Endothelial cell (in vitro differentiated cells): ENCODE data around the gene FNBP1. TPM values are rescaled to one million over a fixed set of nuclear protein-coding genes. Genes with fewer than 3 reads are reported as not detected.

ENCODE experiments used
- DNase-seq: peaks from one replicate; pipeline ENCODE4 v3.0.0; 2021; ENCODE audit warnings: low spot score
- H3K27ac Mint-ChIP-seq: one replicate; pipeline ENCODE4 v1.8.0; 2021; ENCODE audit warnings: mixed read lengths, inconsistent platforms; ENCODE audit not compliant: unreplicated experiment
- H3K27me3 Mint-ChIP-seq: one replicate; pipeline ENCODE4 v1.8.0; 2021; ENCODE audit warnings: mild to moderate bottlenecking, moderate library complexity, mixed read lengths, inconsistent platforms; ENCODE audit not compliant: unreplicated experiment
- H3K36me3 Mint-ChIP-seq: one replicate; pipeline ENCODE4 v1.8.0; 2021; ENCODE audit warnings: mild to moderate bottlenecking, low read depth, mixed read lengths, inconsistent platforms; ENCODE audit not compliant: unreplicated experiment
- H3K4me1 Mint-ChIP-seq: one replicate; pipeline ENCODE4 v1.8.0; 2021; ENCODE audit warnings: mild to moderate bottlenecking, mixed read lengths, inconsistent platforms; ENCODE audit not compliant: unreplicated experiment
- H3K4me3 Mint-ChIP-seq: one replicate; pipeline ENCODE4 v1.8.0; 2021; ENCODE audit warnings: mild to moderate bottlenecking, mixed read lengths, inconsistent platforms; ENCODE audit not compliant: unreplicated experiment
- H3K9me3 Mint-ChIP-seq: one replicate; pipeline ENCODE4 v1.8.0; 2021; ENCODE audit warnings: mixed read lengths, inconsistent platforms; ENCODE audit not compliant: unreplicated experiment
- total RNA-seq: library from RNA; stranded (reverse); fragmentation: NEBNext Ultra II Directional; extraction: Animal tissue kit (Norgen Biotek cat#: 25700); gene quantifications from one replicate; pipeline ENCODE4 v1.2.1, GENCODE V29; 2021; ENCODE audit not compliant: unreplicated experiment
- TF ChIP-seq, protein P1 (sequence below): fragments of 200-600 bp; sonication (generic); IDR thresholded peaks from one replicate; pipeline ENCODE4 v1.5.0; 2021; ENCODE audit warnings: antibody characterized with exemption; ENCODE audit not compliant: unreplicated experiment

FNBP1 gene
- total RNA-seq, 1 donor from 2014 or later = 119 TPM

DNA sequence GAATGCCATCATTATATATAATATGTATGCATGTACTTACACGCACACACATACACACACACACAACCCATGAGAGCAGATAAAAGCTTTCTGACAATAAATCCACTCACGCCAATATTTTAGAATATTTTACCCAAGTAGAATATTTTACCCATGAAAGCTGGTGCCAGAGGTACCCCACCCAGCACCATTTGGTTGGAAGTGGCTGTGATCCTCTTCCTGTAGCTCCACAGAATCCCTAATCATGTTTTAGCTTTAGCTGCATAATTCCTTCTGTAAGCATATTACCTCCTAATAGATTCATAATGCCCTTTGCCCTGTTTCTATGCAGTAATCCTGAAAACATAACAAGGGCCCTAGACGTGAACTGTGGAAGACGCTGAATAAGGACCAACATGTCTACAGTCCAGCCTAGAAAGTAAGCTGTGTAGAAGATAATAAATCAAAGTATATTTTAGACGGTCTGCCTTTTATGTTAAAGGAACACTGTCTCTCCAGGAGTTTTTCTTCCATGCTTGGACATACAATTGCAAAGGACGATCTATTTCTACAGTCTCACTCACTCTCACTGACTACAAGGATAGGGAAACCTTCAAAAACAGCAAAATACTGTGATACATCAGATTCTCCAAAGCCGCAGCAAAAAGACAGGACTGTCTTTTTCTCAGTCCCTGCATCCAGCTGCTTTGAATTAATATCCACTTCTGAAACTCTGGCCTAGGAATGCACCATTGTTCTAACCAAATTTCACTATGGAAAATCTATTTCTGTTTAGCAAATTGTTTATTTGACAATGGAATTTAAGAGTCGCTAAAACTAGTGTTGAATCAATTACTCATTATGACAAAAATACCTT, 109.6 kb downstream of the FNBP1 start:
- Mint-ChIP-seq H3K4me3 (no peak overlapping the region), H3K36me3 (peaks cover 13% of the 10 kb centered on the region), H3K27me3 (peaks cover 12% of the 10 kb centered on the region), H3K27ac (peak overlapping the region; percentile 48), H3K9me3 (no peaks in the 10 kb centered on the region), H3K4me1 (peaks cover 36% of the 10 kb centered on the region)
- DNase-seq = no peak
- TF ChIP-seq, protein P1, sequence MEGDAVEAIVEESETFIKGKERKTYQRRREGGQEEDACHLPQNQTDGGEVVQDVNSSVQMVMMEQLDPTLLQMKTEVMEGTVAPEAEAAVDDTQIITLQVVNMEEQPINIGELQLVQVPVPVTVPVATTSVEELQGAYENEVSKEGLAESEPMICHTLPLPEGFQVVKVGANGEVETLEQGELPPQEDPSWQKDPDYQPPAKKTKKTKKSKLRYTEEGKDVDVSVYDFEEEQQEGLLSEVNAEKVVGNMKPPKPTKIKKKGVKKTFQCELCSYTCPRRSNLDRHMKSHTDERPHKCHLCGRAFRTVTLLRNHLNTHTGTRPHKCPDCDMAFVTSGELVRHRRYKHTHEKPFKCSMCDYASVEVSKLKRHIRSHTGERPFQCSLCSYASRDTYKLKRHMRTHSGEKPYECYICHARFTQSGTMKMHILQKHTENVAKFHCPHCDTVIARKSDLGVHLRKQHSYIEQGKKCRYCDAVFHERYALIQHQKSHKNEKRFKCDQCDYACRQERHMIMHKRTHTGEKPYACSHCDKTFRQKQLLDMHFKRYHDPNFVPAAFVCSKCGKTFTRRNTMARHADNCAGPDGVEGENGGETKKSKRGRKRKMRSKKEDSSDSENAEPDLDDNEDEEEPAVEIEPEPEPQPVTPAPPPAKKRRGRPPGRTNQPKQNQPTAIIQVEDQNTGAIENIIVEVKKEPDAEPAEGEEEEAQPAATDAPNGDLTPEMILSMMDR = no peak

DNA sequence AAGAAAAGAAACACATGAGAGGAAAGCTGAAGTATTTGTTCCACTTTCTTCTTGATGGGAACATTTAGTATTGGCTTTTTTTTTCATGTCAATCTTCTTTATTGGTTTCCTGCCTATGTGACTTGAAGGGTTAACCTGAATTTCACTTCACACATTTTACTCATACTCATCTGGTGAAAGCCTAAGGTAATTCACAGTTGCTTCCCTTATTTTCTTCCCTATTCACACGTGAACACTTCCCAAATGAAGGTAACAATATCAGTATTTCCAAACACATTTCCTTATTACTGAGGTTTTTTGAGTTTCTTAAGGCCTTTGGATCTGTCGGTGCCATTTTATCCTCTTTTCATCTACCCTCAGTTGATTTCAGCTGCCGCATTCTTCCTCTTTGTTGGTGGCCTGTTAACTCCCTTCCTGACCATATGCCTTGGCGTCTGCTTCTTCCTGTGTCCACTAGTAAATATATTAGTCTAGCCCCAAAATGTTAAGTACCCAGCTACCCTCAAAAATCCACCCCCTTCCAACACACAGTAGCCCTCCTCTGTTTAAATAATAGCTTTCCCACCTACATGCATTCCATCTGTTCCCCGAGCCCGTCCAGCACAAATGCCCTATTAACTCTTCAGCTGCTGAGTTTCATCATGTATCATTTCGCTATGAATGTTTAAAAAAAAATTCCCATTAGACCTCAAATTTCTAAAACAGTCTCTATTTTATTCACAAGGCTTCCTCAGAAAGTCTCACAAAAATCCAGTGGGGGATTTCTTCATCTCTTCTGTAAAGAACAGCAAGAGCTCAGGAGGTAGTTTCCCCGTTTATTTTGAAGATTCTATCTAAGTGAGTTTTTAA, 110.5 kb downstream of the FNBP1 start:
- Mint-ChIP-seq H3K27me3 (peaks cover 12% of the 10 kb centered on the region), H3K4me1 (peaks cover 34% of the 10 kb centered on the region), H3K27ac (peak overlapping the region; percentile 90), H3K4me3 (peak overlapping the region; percentile 11), H3K9me3 (no peaks in the 10 kb centered on the region), H3K36me3 (peaks cover 11% of the 10 kb centered on the region)
- no peak for DNase-seq
- TF ChIP-seq, protein P1 = no peak

DNA sequence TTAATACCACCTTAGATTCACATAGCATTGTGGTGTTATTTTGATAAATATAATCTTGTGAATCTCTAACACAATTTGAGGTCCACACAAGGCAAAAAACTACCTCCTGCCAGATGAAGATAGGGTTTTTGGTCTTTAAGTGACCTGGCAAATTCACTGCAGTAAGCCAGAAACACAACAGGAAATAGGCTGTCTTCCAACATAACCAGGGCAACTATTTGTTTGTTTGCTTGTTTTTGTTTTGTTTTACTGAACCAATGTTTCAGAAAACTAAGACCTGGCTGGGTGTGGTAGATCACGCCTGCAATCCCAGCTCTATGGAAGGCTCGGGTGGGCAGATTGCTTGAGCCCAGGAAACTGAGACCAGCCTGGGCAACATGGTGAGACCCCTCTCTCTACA, 112.2 kb downstream of the FNBP1 start:
- no peaks in the 10 kb centered on the region for H3K9me3 Mint-ChIP-seq
- DNase-seq = no peak
- H3K27ac Mint-ChIP-seq = peak overlapping the region; percentile 94
- peaks cover 12% of the 10 kb centered on the region for H3K27me3 Mint-ChIP-seq
- peaks cover 34% of the 10 kb centered on the region for H3K4me1 Mint-ChIP-seq
- TF ChIP-seq, protein P1 = no peak
- no peak overlapping the region for H3K4me3 Mint-ChIP-seq
- peaks cover 21% of the 10 kb centered on the region for H3K36me3 Mint-ChIP-seq

DNA sequence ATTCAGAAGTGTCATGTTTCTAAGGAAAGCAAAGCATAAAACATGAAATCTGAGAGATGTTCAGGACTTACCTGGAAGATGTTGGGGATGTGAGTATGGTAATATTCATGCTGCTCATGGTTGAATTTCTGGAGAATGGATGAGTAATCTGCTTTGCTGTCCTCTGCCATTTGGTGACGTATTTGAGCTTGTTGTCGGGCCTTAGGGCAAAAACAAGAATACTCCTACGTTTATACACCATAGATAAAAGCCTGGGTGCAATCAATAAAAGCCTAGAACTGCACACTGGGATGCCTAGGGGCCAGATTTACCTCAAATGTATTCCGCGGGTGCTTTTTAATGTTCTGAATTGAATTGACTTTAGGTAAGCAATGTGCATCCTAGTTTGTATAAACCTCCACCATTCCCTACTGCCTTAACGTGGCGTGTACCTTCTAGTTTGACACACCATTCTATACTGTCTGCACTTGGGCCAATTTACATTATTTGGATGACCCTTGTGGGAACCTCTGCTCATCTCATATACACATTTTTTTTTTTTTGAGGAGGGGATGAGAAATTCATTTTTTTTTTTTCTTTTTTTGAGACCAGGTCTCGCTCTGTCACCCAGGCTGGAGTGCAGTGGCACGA, 113.4 kb downstream of the FNBP1 start:
- H3K36me3 Mint-ChIP-seq = peaks cover 21% of the 10 kb centered on the region
- H3K27me3 Mint-ChIP-seq = peaks cover 12% of the 10 kb centered on the region
- DNase-seq = no peak
- H3K4me1 Mint-ChIP-seq = peaks cover 34% of the 10 kb centered on the region
- TF ChIP-seq, protein P1 = no peak
- H3K9me3 Mint-ChIP-seq = no peaks in the 10 kb centered on the region
- peak overlapping the region; percentile 63 for H3K4me3 Mint-ChIP-seq
- peak overlapping the region; percentile 37 for H3K27ac Mint-ChIP-seq
